HG02571 (cell line): ENCODE measurements around the gene KIF13A.
"Not testable (repeated sequence)": the region's sequence is repeated elsewhere in the genome, so short reads cannot be mapped to it uniquely, and the experiment has no call there.

Experiments
- ATAC-seq: cut with Tn5 transposase; IDR thresholded peaks from one replicate; pipeline ENCODE4 v1.9.1; 2021; ENCODE audit warnings: mild to moderate bottlenecking, moderate library complexity; ENCODE audit not compliant: unreplicated experiment

The KIF13A gene

GRCh38 chr6:17816921-17817611 lies 170.4 kb downstream of the KIF13A start:
- no peak for ATAC-seq

GRCh38 chr6:17813542-17813941 lies 173.9 kb downstream of the KIF13A start:
- no peak for ATAC-seq

GRCh38 chr6:17812311-17812710 lies 175.1 kb downstream of the KIF13A start:
- ATAC-seq: no peak

- ATAC-seq: no peak
These were observed 178.8 kb downstream of the KIF13A start for GRCh38 chr6:17808609-17809008.

- ATAC-seq: not testable (repeated sequence)
These were observed 180.0 kb downstream of the KIF13A start for GRCh38 chr6:17807431-17807830.

GRCh38 chr6:17803409-17803808 lies 184.0 kb downstream of the KIF13A start:
- ATAC-seq: no peak

- ATAC-seq: no peak
These were observed 188.8 kb downstream of the KIF13A start for GRCh38 chr6:17798477-17799154.

- no peak for ATAC-seq
These were observed 196.9 kb downstream of the KIF13A start for GRCh38 chr6:17790489-17790888.

GRCh38 chr6:17785094-17785787 lies 202.2 kb downstream of the KIF13A start:
- no peak for ATAC-seq

GRCh38 chr6:17780061-17780460 lies 207.4 kb downstream of the KIF13A start:
- ATAC-seq: no peak

GRCh38 chr6:17771609-17772008 lies 215.8 kb downstream of the KIF13A start:
- ATAC-seq: no peak

GRCh38 chr6:17768881-17769280 lies 218.6 kb downstream of the KIF13A start:
- no peak for ATAC-seq

- ATAC-seq: no peak
These were observed 219.0 kb downstream of the KIF13A start for GRCh38 chr6:17768388-17768787.

GRCh38 chr6:17762651-17763050 lies 224.8 kb downstream of the KIF13A start:
- no peak for ATAC-seq

- ATAC-seq: no peak
These were observed 229.3 kb downstream of the KIF13A start for GRCh38 chr6:17758119-17758518.

- no peak for ATAC-seq
These were observed 233.2 kb downstream of the KIF13A start for GRCh38 chr6:17754254-17754653.

GRCh38 chr6:17745324-17745723 lies 242.1 kb downstream of the KIF13A start:
- not testable (repeated sequence) for ATAC-seq

GRCh38 chr6:17744757-17745308 lies 242.6 kb downstream of the KIF13A start:
- ATAC-seq: not testable (repeated sequence)

GRCh38 chr6:17744019-17744756 lies 243.2 kb downstream of the KIF13A start:
- ATAC-seq: no peak

GRCh38 chr6:17741507-17741906 lies 245.9 kb downstream of the KIF13A start:
- ATAC-seq: no peak
